GDM1 (cell line): Measurements from ENCODE around the gene CACNA2D2.
"Not testable (repeated sequence)": the region's sequence is repeated elsewhere in the genome, so short reads cannot be mapped to it uniquely, and the experiment has no call there.

Experiments
- DNase-seq: peaks from one replicate; lab custom pipeline; 2025; lab: John Stamatoyannopoulos, UW

Gene CACNA2D2

GRCh38 chr3:50530001-50530970 is 26.9 kb upstream of the CACNA2D2 start:
- no peak for DNase-seq

DNA sequence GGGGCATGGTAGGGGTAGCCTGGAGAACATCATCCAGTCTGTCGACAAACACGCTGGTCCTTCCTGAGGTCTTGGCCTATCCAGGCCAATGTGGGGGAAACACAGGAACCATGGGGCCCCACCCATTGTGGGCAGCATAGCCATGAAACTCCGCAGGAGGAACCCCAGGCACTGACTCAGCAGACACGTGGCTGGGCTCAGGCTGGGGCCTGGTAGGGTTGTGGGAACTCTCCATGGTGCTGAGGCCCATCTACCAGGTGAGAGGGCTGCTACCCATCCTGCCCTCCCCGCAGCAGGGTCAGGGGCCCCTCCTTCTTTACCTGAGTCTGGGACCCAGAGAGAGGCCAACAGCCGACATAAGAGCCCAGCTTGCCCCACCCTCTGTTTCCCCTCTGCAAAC is 22.6 kb upstream of the CACNA2D2 start:
- peak; percentile 45 for DNase-seq

DNA sequence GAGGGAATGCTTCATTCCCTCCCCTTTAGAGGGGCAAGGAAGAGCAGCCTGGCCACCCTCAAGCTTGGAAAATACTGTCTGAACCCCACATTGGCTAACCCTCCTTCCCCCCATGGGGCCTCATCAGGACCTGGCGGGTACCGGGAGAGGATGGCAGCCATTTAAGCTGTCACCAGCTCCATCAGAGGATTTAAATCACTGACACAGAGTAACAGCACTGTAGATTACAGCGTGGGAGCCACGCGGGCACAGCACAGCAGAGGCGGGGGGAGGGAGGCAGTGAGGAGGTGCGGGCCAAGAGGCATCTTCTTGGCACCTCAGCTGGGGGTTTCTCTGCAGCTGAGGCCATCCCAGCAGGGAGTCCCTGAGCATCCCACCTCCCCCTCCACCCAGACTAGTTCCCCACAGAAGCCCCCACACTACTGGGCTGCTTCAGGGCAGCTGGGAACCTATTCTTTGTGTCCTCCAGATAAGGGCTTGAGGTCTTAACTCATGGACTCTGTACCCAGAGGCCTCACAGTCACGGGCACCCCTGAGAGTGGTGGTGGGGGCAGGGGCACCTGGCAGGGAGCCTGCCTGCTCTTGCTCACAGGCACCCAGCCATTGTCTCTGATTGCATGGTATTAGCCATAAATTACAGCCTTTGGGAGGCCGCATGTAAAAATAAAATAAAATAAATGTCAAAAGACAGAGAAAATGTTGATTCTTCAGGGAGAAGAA is 21.9 kb upstream of the CACNA2D2 start:
- no peak for DNase-seq

DNA sequence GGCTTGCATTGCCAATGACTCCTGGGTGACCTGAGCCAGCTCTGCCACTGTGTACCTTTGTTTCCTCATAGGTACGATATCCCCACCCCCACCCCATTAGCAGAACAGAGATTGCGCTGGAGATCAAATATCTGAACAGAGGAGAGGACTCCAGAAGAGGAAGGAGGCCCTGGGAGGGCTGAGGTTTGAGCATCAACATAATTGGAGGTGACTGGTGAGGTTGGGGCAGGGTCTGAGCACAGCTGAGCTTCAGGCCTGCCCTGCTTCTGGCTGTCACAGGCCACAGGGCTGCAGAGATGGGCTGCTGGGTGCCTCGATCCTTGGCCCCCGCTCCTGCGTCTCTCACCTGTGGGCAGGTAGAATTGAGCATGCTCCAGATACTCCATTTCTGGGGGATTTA is 21.3 kb upstream of the CACNA2D2 start:
- no peak for DNase-seq

DNA sequence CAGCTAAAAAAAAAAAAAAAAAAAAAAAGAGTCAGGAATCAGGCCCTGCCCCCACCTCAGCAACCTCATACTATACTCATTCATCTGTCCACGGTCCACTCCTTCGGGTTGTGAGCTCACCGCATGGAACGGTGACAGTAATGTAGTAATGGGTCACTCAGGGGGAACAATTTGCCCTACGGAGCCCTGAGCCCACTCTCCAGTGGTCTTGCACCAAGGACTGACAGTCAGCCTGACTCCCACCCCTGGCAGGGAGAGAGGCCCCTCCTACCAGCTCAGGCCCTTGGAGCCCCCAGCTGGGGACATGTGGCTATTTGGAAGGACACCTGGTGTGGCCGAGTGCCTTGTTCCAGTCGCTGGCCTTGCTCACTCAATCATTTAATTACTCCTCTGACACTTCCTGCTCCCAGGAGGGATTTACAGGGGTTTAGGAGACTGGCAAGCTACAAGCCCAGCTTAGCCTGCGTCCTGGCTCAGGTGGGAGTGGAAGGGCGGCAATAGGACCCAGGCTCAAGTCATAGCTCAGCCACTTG is 19.9 kb upstream of the CACNA2D2 start:
- DNase-seq = no peak

DNA sequence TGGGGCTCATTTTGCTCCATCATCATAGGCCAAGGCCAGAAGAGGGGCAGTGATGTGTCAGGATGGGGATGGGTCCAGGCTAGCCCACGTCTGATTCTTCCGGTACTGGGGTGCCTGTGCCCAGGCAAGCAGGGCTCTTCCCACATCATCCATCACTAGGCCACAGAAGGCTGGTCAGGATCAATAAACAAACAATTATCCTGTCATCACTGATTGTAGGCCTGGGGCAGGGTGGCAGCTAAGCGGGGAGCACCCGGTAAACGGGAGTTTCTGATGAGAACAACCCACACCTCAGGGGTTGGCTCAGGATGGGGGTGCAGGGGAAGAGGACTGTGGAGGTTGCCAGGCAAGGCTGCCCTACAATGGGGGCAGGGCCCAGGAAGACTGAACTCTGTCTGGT is 18.1 kb upstream of the CACNA2D2 start:
- DNase-seq = no peak

DNA sequence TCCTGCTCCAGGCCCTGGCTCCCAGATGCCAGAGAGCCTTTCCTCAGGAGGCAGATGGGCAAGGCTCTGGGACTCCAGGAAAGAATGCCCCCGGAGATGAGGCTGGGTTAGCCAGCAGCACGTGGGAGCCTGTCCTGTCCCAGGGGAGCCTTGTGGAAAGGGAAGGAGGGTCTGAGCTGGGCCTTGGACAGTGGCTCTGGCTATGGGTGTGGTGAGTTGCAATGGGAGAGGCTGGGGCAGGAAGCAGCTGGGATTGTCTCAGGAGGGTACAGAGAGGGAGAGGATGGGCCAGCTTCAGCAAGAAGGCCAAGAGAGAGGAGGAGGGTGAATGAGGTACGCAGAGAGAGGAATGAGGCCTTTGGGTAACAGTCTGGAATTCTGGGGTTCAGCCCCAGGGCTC is 17.4 kb upstream of the CACNA2D2 start:
- no peak for DNase-seq

DNA sequence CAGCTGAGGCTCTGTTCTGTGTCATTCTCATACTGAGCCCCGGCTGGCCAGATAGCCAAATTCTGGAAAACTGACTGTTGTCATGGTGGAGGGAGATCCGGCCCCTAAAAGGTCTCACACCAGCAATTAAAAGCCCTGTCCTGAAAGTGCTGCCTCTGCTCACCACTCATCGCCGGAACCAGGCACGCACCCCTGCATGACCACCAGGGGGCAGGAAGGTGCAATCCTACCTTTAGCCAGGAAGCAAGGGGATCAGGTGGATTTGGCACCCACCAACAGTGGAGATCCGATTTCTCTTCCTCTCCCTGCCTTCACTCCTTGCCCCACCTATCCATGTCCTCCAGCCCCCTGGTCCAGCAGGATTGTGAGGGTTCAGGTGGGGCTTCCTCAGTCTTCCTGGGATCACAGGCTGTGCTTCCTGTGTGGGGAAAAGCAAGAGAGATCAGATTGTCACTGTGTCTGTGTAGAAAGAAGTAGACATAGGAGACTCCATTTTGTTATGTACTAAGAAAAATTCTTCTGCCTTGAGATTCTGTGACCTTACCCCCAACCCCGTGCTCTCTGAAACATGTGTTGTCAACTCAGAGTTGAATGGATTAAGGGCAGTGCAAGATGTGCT is 16.1 kb upstream of the CACNA2D2 start:
- DNase-seq = no peak

GRCh38 chr3:50518436-50518835 is 15.0 kb upstream of the CACNA2D2 start:
- DNase-seq = no peak

- DNase-seq = no peak
Measured at GRCh38 chr3:50517721-50518206, 14.3 kb upstream of the CACNA2D2 start.

DNA sequence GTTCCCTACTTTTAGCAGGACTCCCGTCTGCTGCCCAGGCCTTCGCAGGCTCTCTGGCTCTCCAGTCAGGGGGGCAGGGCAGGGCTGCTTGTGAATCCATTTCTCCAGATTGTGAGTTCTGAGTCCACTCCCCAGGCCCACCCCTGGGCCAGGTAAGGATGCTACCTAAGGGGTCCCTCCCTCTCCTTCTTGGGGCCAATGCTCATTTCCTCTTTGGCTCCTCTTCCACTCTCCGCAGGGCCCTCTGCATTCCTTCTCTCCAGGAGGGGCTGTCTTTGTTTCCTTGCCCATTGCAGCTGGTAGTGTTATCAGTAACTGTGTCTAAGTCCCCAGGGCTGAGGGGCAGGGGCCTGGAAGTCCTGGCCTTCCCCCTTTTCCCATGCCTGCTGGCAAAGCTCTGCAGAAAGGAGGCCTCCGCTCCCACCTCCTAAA is 13.0 kb upstream of the CACNA2D2 start:
- DNase-seq = no peak

GRCh38 chr3:50515565-50516439 is 12.4 kb upstream of the CACNA2D2 start:
- no peak for DNase-seq

GRCh38 chr3:50512908-50513307 is 9.5 kb upstream of the CACNA2D2 start:
- not testable (repeated sequence) for DNase-seq

DNA sequence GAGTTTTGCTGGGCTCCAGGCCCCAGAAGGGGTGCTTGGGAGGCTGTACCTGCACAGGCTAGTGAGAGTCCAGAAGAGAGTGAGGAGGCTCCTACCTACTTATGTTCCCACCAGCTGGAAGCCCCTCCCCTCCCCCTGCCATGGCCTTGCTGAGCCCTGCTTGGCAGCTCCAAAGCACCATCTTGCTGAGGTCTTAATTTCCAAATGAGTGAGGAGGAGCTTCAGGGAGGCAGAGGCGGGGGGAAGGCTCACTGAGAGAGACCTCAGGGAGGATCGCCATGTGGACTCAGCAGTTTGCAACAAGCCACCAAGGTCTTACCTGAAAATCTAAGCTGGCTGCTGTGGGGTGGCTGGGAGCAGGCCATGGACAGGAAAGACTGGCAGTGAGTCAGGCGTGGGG is 8.7 kb upstream of the CACNA2D2 start:
- no peak for DNase-seq

- no peak for DNase-seq
Measured at GRCh38 chr3:50510325-50510724, 6.9 kb upstream of the CACNA2D2 start.

DNA sequence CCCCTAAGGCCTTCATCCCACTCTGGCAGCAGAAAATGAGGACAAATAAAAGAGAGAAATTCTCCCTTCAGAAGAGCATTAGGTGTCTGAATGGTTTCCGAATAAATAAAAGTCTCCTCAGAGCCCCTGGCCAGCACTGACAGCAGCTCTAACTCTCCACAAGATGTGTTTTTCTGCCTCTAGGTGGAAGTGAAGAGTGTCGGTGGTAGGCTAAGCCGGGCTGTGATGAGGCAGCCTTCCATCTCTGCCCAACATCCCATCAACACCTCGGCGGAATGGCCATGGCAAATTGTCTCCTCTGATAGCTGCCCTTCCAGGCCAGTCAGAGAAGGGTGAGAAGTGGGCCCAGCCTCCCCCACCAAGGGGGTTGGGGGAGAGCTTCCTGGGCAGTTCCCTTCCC is 6.3 kb upstream of the CACNA2D2 start:
- no peak for DNase-seq

DNA sequence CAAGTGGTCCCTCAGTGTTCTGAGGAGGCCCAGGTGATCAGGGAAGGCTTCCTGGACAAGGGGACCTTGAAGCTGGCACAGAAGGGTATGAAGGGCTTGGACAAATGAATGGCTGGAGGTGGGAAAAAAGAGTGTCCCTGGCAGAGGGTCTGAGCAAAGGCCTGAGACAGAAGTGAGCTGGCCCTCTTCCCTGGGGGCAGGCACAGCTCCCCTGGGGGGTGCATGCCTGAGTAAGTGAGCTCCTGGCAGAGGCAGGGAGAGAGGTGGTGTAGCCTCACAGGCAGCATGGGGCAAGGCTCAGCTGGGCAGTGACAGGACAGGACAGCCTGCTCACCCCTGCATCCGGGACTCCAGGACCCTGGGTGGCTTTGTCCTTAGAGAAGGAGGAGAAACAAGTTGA is 5.4 kb upstream of the CACNA2D2 start:
- DNase-seq = no peak

DNA sequence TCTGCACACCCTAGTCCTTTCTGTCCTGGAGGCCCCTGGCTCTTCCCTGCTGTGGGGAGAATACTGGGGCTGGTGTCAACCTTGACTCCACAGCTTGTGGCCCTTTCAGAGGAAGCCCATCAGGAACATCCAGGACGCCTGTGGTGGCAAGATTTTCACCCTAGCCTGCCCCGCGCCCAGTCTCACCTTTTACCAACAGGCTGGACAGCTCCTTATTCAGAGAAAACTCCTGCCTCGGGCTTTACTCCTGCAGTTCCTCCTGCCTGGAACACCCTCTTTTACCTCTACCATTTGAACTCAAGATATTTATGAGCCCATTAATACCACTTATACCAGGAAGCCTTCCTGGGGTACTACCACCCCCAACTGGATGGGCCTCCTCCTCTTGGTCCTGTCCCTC is 2.7 kb upstream of the CACNA2D2 start:
- DNase-seq = no peak

DNA sequence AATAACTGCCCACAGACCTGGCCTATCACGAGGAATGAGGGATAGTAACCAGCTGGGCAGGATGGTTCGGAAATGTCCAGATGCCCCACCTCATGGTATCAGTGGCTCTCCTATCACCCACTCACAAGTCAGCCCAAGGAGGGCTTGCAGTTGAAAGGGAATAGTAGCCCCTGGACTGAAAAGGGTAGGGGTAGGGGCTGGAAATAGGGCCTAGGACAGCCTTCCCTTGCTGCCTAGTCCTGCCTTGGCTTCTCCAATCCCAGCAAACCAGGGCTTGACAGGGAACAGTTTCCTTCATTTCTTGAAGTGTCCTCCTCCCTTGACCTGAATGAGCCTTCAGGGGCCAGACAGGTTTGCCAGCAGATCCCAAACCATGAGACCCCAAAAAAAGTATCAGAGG is 1.2 kb upstream of the CACNA2D2 start:
- no peak for DNase-seq

GRCh38 chr3:50502584-50503423 is 630 bp downstream of the CACNA2D2 start:
- DNase-seq = no peak
